Activated T-cell treated with anti-CD3 and anti-CD28 coated beads for 48 hours (primary cell): ENCODE results near the gene RIN1.
"Not testable (repeated sequence)": the region's sequence is repeated elsewhere in the genome, so short reads cannot be mapped to it uniquely, and the experiment has no call there.

Experiments used
- DNase-seq: peaks from one replicate; pipeline ENCODE4 v3.0.0-alpha.2; 2020; ENCODE audit warnings: low read depth

The RIN1 gene

GRCh38 chr11:66318600-66318970 is 17.6 kb downstream of the RIN1 start:
- no peak for DNase-seq

GRCh38 chr11:66317723-66318599 is 18.3 kb downstream of the RIN1 start:
- peak; percentile 39 for DNase-seq

GRCh38 chr11:66317322-66317722 is 18.9 kb downstream of the RIN1 start:
- DNase-seq = peak; percentile 41

DNA sequence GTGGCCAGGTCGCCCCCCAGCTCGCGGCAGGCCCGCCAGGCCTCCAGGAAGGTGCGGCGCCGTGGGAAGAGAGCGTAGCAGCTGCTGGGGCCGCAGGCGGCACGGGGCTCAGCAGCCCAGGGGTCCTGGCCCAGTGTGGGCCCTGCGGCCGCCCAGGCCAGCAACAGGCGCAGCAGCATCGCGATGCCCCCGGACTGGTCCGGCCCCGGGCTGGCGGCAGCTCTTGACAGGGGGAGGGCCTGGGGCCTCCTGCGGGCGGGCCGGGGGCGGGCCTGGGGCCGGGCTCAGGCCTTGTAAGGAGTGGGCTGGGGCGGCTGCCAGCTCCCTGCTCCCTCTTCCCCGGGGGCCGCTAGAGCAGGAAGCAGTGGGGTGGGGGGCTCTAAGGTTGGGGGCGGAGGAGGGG is 19.4 kb downstream of the RIN1 start, which contains the start of gene CD248:
Gene CD248 (minus strand): TSS at position 196 of the 403 bp plus-strand sequence. CDS start 17 bp downstream, at position 179.
- DNase-seq = no peak

GRCh38 chr11:66315921-66316811 is 20.1 kb downstream of the RIN1 start:
- no peak for DNase-seq

GRCh38 chr11:66315498-66315885 is 20.7 kb downstream of the RIN1 start:
- DNase-seq = no peak

DNA sequence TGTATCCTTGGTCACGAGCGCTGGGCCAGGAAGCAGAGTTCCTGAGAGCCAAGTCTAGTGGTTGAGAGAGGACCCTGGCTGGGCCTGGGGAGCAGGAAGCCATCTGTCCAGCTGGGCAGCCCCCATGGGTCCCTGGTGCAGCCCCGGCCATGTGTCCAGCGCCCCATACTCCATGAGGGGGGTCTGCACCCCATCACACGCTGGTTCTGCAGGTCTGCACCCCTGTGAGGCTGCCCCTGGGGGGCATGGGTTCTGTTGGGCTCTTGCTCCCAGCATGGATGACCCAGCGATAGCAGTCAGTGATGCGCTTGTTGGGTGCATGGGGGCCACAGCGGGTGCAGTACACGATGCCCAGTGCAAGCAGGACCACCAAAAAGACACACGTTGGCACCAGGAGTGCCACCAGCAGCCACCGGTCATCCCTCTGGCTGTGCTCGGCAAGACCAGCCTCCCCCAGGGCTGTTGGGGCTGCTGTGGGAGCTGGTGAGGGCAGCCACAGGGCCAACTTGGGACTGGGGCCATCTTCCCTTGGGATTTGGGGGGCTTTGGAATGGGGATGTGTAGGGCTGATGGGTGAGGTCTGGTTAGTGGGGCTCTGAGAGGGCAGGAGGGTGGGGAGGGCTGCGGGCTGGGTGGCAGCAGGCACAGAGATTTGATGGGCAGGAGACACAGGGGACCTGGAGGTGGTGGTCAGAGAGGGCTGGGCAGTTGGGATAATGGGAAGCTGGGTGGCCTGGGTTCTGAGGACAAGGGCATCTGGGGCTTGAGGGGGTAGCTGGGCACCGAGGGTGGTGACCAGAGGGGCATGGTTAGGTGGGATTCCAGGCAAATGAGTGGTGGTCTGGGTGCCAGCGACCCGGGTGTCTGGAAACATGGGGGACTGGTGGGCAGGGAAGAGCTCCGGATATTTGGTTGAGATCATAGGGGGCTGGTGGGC is 21.4 kb downstream of the RIN1 start:
- no peak for DNase-seq

DNA sequence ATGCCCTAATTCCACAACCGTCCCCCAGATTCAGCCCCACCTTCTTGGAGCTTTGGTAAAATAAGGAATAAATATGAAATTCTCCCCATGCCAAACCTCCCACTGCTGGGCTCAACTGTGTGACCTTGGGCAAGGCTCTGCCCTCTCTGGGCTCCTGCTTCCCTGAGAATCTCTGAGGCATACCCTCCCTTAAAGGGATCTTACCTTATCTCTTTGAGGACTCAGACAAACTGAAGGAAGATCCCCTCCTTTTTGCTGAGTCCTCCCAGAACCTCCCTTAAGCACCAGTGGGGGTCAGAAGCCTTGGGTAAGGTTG is 22.1 kb downstream of the RIN1 start:
- no peak for DNase-seq

- no peak for DNase-seq
Measured at GRCh38 chr11:66313321-66314185, 22.7 kb downstream of the RIN1 start.

DNA sequence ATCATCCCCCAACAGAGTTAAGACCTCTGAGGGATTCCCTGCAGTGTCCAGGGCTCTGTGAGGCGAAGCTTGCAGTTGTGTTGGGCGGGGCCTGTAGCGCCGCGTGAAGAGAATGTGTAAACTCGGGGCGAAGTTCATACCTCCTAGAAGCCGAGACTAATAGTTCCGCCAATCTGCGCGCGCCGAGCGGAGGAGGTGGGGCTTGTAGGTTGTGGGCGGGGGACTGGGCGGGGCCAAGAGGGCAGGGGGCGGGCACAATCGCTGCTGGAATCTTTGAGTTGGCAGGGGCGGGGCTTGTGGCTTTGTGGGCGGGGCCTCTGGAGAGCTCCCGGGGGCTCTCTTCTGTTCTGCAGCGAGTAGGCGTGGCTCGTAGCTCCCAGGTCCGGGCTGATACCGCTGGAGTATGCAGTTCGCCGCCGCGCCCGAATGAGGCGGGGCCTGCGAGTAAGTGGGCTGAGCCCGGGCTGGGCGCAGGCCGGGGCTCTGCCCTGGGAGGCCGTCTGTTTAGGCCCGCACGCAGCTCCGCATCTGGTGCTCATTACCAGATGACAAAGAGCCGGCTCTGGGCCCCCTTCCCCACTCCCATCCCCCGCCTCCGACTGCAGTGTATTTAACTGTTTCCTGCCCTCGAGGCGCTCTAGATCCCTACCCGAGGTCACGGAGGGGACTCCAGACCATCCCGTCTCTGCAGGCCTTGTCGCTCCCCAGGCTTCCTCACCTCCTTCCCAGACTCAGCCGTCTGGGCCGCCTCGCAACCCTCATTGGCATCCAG is 23.5 kb downstream of the RIN1 start:
- peak; percentile 90 for DNase-seq

DNA sequence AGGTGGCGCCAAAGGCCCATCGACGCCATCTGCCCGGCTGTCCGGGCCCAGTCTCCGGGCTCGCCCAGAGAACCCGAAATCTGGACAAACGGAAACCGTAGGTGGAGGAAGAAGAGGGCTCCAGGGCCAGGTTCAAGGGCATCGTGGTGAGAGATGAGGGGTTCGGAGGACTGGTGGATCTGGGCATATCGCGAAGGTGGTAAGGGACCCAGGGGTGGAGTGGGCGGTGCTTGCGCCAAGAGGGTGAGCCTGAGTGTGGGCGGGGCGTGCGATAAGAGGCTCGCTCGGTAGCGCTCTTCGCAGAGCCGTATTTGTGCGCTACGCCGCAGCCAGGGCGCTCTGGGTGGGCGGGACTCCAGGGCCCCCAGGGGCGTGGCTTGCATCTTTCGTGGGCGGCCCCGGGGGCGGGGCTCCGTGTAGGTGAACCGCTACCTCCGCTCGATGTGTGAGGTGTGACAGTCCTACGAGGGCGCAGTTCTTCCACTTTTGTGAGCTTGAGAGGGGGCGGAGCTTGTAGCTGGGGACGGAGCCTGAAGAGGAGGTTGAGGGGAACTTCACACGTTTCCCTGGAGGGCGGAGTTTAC is 24.2 kb downstream of the RIN1 start:
- DNase-seq = peak; percentile 96

- DNase-seq = no peak
Measured at GRCh38 chr11:66311470-66311964, 24.7 kb downstream of the RIN1 start.

- DNase-seq = not testable (repeated sequence)
Measured at GRCh38 chr11:66310803-66311440, 25.3 kb downstream of the RIN1 start.

- DNase-seq = no peak
Measured at GRCh38 chr11:66310324-66310723, 25.9 kb downstream of the RIN1 start.

GRCh38 chr11:66309475-66309874 is 26.8 kb downstream of the RIN1 start:
- DNase-seq = no peak

DNA sequence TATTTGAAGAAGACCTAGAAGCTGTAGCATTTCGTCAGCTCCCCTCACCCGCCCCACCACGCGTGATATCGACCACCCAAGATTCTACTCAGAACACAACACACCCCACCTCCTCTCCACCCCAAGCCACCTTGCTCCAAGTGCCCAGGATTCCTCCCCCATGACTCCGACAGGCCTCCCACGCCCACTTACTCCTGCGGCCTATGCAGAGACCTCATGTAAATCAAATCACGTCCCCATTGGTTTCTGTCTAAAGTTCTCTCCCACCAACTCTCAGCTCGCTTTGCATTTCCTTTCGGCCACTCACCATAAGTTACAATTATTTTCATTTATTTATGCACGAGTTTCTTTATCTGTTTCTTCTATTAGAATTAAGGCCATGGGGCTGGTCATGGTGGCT is 33.6 kb downstream of the RIN1 start:
- no peak for DNase-seq

DNA sequence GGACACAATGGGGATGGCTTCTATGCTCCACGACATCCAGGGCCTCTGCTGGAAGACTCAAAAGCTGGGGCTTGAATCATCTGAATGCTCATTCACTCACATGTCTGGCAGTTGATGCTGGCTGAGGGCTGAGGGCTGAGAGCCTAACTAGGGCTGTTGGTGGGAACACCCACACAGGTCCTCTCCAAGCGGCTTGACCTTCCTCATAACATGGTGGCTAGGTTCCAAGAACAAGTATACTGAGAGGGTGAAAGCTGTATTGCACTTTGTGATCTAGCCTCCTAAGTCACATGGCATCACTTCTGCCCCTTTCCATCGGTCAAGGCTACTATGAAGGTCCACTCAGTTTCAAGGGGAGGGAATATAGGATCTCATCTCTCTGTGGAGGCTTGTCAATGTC is 37.0 kb downstream of the RIN1 start:
- no peak for DNase-seq

GRCh38 chr11:66297610-66298009 is 38.6 kb downstream of the RIN1 start:
- DNase-seq = no peak
